HUDEP-2 (cell line): ENCODE results near the gene HPRT1.

Experiments used
- DNase-seq, 76 experiments: peaks; one replicate each; lab custom pipeline; 2025; ENCODE audit not compliant: unreplicated experiment in 76 of 76; lab: John Stamatoyannopoulos, UW

The HPRT1 gene

DNA sequence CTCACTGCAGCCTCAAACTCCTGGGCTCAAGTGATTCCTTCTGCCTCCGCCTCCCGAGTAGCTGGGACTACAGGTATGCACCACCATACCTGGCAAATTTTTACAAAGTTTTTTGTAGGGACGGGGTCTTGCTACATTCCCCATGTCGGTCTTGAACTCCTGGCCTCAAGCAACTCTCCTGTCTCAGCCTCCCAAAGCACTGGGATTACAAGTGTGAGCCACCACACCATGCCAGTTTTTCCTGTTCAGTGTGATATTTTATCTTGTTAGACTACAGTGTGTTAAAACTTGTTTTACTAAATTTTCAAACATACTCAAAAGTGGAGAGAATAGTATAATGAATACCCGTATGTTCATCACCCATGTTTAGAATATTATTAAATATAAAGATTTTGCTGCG, 12.1 kb downstream of the HPRT1 start:
- DNase-seq = no peak

GRCh38 chrX:134476284-134476683, 16.3 kb downstream of the HPRT1 start:
- no peak for DNase-seq

DNA sequence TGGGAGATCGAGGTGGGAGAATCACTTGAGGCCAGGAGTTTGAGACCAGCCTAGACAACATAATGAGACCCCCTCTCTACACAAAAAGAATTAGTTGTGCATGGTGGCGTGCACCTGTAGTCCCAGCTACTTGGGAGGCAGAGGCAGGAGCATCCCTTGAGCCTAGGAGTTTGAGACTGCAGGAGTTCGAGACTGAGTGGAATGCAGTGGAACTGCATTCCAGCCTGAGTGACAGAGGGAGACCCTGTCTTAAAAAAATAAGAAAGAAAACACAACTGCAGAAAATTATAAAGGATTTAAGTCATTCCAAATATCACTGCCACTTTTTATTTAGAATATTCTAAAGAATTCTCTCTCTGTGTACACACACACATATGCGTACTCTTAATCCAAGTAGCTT, 18.4 kb downstream of the HPRT1 start:
- no peak for DNase-seq

DNA sequence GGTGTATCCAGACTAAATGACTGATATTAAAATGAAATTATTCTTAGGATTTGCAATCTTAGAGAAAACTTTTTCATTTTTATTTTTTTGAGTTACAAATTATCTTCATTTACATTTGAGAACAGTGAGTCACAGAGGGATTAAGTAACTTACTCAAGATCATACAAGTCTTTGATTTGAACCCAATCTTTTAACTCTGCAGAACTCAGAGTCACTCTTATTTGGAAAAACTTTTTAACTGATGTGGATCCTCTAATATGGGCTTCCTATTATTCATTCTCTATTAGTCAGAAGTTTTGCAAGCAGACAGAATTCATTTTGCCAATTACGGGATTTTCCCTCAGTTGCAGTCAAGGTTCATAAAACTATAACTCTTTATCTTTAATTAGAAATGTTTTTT, 20.1 kb downstream of the HPRT1 start:
- no peak for DNase-seq

DNA sequence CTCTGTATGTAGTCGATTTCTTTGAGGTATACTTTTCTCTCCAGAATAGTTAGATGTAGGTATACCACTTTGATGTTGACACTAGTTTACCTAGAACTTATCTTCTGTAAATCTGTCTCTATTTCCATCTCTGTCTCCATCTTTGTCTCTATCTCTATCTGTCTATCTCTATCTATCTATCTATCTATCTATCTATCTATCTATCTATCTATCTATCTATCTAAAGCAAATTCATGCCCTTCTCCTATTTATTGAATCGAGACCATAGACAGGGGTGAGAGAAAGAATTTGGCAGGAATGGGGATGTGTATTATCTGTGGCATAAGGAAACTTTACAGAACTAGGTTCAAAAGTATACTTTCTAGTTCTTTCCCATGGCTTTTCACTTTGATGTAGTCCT, 21.4 kb downstream of the HPRT1 start:
- no peak for DNase-seq

GRCh38 chrX:134482371-134482770, 22.4 kb downstream of the HPRT1 start:
- no peak for DNase-seq

DNA sequence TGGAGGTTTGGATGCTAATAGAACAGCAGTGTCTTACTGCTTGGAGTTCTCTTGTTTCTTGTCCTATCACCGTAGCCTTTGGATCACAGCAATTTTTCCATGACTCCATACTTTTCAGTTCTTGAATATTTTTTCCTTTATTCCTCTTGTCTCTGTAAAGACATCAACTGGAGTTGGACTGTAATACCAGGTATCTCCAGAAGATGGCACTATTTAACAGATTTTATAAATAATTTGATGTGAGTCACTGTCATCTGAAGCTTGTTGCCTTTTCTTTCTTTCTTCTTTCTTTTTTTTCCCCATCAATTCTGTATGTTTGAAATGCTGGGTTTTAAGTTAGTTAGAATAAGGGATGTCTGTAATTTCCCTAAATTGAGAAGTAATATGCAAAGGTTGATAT, 24.1 kb downstream of the HPRT1 start:
- DNase-seq = peak in 20 of 76 experiments; percentile 0 to 44 (median 15)

- no peak for DNase-seq
These were observed 42.0 kb downstream of the HPRT1 start for GRCh38 chrX:134501941-134502340.

DNA sequence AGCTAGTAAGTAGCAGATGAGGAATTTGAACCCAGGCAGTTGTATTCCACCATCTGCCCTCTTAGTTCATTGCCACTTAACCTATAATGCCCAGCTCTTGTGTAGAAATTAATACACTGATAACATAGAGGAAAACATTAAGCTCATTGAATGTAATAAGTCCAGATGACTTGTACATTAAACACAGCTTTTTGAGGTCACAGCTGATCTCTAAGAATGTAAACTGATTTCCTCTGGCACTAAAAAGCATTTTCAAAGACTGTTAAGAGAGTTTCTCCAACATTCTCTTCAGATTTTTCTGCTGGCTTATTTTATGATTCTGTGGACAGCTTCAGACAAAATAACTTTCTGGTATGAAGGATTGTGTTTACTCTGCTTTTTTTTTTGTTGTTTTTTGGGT, 42.7 kb downstream of the HPRT1 start:
- no peak for DNase-seq

- no peak for DNase-seq
These were observed 52.6 kb downstream of the HPRT1 start for GRCh38 chrX:134512566-134512965.

- no peak for DNase-seq
These were observed 53.1 kb downstream of the HPRT1 start for GRCh38 chrX:134513091-134513490.

DNA sequence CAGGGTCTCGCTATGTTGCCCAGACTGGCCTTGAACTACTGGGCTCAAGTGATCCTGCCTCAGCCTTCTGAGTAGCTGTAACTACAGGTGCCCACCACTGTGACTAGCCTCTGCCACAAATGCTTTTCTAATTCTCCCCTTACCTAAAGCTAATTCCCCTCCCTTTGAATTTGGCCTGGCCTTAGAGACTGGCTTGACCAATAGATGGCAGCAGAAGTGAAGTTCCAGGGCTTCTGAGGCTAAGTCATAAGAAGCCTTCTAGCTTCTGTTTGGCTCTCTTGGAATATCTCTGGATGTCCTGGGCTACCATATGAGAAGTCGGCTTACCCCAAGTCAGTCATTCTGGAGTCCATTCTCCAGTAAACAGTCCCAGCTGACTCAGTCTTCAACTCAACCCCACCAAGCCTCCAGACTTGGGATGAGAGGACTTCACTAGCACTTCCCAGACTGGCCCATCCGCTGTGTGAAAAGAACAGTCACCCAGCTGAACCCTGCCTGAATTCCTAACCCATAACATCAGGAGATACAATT, 61.0 kb downstream of the HPRT1 start:
- peak in 42 of 76 experiments; percentile 0 to 42 (median 9) for DNase-seq

- no peak for DNase-seq
These were observed 64.2 kb downstream of the HPRT1 start for GRCh38 chrX:134524181-134524580.

- no peak for DNase-seq
These were observed 65.3 kb downstream of the HPRT1 start for GRCh38 chrX:134525086-134525792.

GRCh38 chrX:134526399-134526798, 66.4 kb downstream of the HPRT1 start:
- no peak for DNase-seq

- no peak for DNase-seq
These were observed 69.0 kb downstream of the HPRT1 start for GRCh38 chrX:134528960-134529359.

DNA sequence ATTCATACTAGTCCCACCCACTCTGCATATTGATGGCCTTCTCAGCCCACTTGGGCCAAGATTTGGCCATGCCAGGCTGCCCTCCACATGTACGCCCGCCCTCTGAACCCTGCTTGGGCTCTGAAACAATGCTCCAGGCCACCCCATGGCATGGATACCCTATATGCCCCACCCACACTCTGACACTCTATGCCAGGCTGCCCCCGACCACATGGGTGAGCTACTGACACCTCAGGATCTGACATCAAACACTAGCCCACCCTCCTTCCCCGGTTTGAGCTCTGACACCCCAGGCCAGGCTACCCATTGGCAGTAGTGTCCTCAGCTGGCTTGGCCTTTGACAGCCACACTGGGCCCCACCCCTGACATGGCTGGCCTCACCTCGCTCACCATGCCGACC, 69.5 kb downstream of the HPRT1 start:
- no peak for DNase-seq

DNA sequence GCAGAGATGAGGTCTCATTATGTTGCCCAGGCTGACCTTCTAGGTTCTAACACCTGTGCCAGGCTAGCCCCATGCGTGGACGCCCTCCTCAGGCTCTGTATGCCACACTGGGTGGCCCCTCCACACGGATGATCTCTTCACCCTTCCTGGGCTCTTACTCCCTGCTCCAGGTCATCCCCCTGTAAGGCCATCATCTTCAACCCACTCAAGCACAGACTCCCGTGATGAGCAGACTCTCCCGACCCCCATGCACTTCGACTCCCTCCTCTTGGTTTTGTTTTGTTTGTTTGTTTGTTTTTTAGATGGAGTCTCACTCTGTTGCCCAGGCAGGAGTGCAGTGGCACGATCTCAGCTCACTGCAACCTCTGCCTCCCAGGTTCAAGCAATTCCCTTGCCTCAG, 70.9 kb downstream of the HPRT1 start:
- no peak for DNase-seq

GRCh38 chrX:134533352-134533751, 73.4 kb downstream of the HPRT1 start:
- no peak for DNase-seq

DNA sequence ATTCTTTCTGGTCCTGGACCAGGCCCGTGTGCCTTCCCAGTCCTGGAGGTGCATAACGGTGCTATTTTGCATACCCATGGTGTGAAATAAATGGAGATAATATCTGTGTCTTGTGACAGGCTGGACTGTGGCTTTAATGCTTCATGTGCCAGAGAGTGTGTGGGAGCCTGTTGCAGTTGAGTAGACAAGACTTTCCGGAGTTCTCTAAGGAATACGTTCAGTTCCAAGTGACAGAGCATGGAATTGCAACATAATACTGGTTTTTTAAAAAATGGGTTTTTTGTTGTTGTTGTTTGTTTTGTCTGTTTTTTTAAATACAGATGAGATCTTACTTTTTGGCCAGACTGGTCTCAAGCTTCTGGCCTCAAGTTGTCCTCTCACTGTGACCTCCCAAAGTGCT, 74.0 kb downstream of the HPRT1 start:
- DNase-seq = peak in 1 of 76 experiments; percentile 0

GRCh38 chrX:134537179-134537955, 77.4 kb downstream of the HPRT1 start:
- no peak for DNase-seq

DNA sequence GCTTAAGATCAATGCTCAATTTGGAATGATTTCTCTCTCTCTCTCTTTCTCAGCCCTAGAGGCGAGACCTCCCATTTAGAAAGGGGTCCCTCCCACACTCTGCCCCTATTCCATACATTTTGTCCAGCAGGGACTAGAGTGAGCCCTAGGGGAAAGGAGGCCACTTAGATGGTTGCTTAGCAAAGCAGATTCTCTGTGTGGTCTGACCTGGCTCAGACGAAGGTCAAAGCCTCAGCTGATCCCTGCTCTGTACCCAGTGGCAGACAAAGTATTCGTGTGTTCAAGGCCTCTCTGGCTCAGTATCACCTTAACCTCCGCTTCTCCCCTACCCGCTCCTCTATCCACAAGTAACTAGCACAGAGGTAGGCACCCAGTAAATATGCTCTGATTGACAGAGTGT, 78.4 kb downstream of the HPRT1 start:
- no peak for DNase-seq
